ENCODE measurements around the gene SUFU.
"Not testable (repeated sequence)": the region's sequence is repeated elsewhere in the genome, so short reads cannot be mapped to it uniquely, and the experiment has no call there.

Gene SUFU

GRCh38 chr10:102480396-102480795 is 23.4 kb upstream of the SUFU start:
- DNase-seq (ENCODE audit: low spot score): no peak

- DNase-seq (ENCODE audit: low spot score): no peak
Observed at GRCh38 chr10:102484021-102484420, 19.8 kb upstream of the SUFU start.

GRCh38 chr10:102485093-102485784 is 18.5 kb upstream of the SUFU start:
- no peak for DNase-seq (ENCODE audit: low spot score)

GRCh38 chr10:102491136-102491535 is 12.6 kb upstream of the SUFU start:
- no peak for DNase-seq (ENCODE audit: low spot score)

- no peak for DNase-seq (ENCODE audit: low spot score)
Observed at GRCh38 chr10:102492344-102492939, 11.3 kb upstream of the SUFU start.

- DNase-seq (ENCODE audit: low spot score): no peak
Observed at GRCh38 chr10:102492983-102493382, 10.8 kb upstream of the SUFU start.

- no peak for DNase-seq (ENCODE audit: low spot score)
Observed at GRCh38 chr10:102493771-102494170, 10.0 kb upstream of the SUFU start.

GRCh38 chr10:102497545-102497944 is 6.2 kb upstream of the SUFU start:
- no peak for DNase-seq (ENCODE audit: low spot score)

GRCh38 chr10:102499356-102499755 is 4.4 kb upstream of the SUFU start:
- no peak for DNase-seq (ENCODE audit: low spot score)

- not testable (repeated sequence) for DNase-seq (ENCODE audit: low spot score)
Observed at GRCh38 chr10:102500686-102501085, 3.1 kb upstream of the SUFU start.

GRCh38 chr10:102501201-102502028 is 2.4 kb upstream of the SUFU start:
- DNase-seq (ENCODE audit: low spot score): peak; percentile 17

- DNase-seq (ENCODE audit: low spot score): peak; percentile 99
Observed at GRCh38 chr10:102502029-102502336, 1.8 kb upstream of the SUFU start.

- peak; percentile 100 for DNase-seq (ENCODE audit: low spot score)
Observed at GRCh38 chr10:102502337-102503151, 1.2 kb upstream of the SUFU start, which contains the start of gene ACTR1A. Gene ACTR1A (minus strand): TSS chr10:102502712. CDS start chr10:102502647, 65 bp downstream.

- DNase-seq (ENCODE audit: low spot score): peak; percentile 42
Observed at GRCh38 chr10:102504179-102504975, 605 bp downstream of the SUFU start.

GRCh38 chr10:102504976-102505300 is 1.2 kb downstream of the SUFU start:
- DNase-seq (ENCODE audit: low spot score): no peak

- no peak for DNase-seq (ENCODE audit: low spot score)
Observed at GRCh38 chr10:102505462-102506115, 1.8 kb downstream of the SUFU start.

GRCh38 chr10:102507521-102507920 is 3.7 kb downstream of the SUFU start:
- no peak for DNase-seq (ENCODE audit: low spot score)

GRCh38 chr10:102508506-102508905 is 4.7 kb downstream of the SUFU start:
- no peak for DNase-seq (ENCODE audit: low spot score)

GRCh38 chr10:102509387-102509786 is 5.6 kb downstream of the SUFU start:
- peak; percentile 61 for DNase-seq (ENCODE audit: low spot score)

- DNase-seq (ENCODE audit: low spot score): peak; percentile 29
Observed at GRCh38 chr10:102511583-102512274, 8.0 kb downstream of the SUFU start.

Data from kidney tubule cell (primary cell).